Activated naive CD4-positive, alpha-beta T cell treated with anti-CD3 and anti-CD28 coated beads, Interleukin-2, amount 50 U/mL, for 24 hours (primary cell): ENCODE results near the gene VKORC1.

Source experiments
- H3K27ac Mint-ChIP-seq: one replicate; pipeline ENCODE4 v1.8.0; 2021; ENCODE audit warnings: mild to moderate bottlenecking, mixed read lengths
- H3K27me3 Mint-ChIP-seq: one replicate; pipeline ENCODE4 v1.8.0; 2021; ENCODE audit warnings: mixed read lengths
- H3K36me3 Mint-ChIP-seq: one replicate; pipeline ENCODE4 v1.8.0; 2021; ENCODE audit warnings: mixed read lengths
- H3K4me1 Mint-ChIP-seq: one replicate; pipeline ENCODE4 v1.8.0; 2021; ENCODE audit warnings: mixed read lengths
- H3K4me3 Mint-ChIP-seq: one replicate; pipeline ENCODE4 v1.8.0; 2021; ENCODE audit warnings: mild to moderate bottlenecking, mixed read lengths
- H3K9me3 Mint-ChIP-seq: one replicate; pipeline ENCODE4 v1.8.0; 2021; ENCODE audit warnings: mixed read lengths

Gene VKORC1

DNA sequence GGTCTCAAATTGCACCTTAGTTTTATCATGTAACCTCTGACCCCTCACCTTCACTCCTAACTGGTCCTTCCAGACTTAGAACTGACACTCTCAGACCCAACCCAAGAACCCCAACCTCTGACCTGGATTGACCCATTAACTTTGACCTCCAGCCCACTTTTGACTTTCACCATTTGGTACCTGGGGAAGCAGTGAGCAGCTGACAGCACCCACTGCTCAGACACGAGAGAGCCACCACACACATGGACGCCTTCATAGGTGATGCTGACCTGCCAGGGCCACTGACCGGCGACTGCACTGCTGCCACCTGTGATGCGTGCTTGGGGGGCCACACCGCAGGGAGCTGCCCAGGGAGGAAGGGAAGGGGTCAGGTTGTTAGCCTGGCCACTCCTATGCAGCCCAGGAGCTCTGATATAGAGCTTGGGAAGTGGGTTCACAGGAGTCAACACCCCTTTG, 38.5 kb upstream of the VKORC1 start:
- Mint-ChIP-seq H3K4me1 (no peaks in the 10 kb centered on the region), H3K27ac (no peak overlapping the region), H3K27me3 (no peaks in the 10 kb centered on the region), H3K9me3 (no peaks in the 10 kb centered on the region), H3K36me3 (peaks cover 2% of the 10 kb centered on the region), H3K4me3 (no peak overlapping the region)

DNA sequence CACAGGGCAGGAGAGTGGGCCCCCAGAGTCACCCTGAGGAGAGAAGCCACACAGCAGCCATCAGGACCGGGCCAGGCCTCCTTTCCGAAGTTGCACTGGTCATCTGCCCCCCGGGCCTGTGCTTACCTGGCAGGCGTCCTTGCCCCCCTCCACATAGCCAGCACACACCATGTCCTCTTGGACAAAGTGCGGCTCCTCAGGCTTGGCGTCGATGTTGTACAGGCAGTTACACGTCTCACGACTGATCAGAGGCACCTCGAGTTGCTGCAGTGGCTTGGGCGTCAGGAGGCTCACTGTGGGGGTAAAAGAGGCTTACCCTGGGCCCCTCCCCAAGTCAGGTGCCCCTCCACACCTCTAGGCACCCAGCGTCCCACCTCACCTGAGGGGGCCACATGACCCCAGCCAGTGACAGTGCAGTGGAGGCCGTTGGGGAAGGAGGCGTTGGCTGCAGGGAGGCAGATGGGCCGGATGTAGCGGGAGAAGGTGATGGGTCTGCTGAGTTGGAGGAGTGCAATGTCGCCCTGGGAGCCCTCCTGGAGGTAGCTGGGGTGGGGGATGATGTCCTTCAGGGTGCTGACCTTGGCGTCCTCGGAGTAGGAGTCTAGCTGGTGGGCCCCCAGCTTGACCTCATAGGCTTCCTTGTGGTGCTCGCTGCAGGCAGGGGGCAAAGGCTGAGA, 37.8 kb upstream of the VKORC1 start:
- no peak overlapping the region for H3K4me3 Mint-ChIP-seq
- peaks cover 6% of the 10 kb centered on the region for H3K36me3 Mint-ChIP-seq
- no peaks in the 10 kb centered on the region for H3K27me3 Mint-ChIP-seq
- H3K4me1 Mint-ChIP-seq, result peaks cover 5% of the 10 kb centered on the region
- H3K27ac Mint-ChIP-seq, result no peak overlapping the region
- H3K9me3 Mint-ChIP-seq, result no peaks in the 10 kb centered on the region

DNA sequence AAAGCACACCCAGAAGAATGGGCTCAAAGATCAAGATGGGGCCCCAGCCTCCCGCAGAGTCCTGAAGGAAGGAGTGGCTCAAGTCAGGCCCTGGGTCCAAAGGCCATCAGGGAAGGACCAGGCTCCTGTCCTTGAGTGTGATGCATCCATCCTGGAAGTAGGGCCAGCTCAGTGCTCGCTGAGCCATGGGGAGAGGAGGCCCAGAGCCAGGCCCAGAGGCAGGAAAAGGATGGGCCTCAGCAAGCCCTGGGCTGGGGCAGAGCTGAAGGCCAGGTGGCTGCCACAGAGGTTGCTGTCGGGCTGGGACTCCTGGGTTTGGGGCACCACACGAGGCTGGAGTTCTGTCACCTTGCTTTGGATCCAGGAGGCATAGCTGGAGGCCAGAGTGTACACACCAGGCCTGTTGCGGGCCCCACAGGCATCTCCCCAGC, 37.3 kb upstream of the VKORC1 start:
- H3K36me3 Mint-ChIP-seq, result peaks cover 6% of the 10 kb centered on the region
- H3K27me3 Mint-ChIP-seq, result no peaks in the 10 kb centered on the region
- no peaks in the 10 kb centered on the region for H3K9me3 Mint-ChIP-seq
- H3K4me3 Mint-ChIP-seq, result no peak overlapping the region
- no peak overlapping the region for H3K27ac Mint-ChIP-seq
- peaks cover 5% of the 10 kb centered on the region for H3K4me1 Mint-ChIP-seq

DNA sequence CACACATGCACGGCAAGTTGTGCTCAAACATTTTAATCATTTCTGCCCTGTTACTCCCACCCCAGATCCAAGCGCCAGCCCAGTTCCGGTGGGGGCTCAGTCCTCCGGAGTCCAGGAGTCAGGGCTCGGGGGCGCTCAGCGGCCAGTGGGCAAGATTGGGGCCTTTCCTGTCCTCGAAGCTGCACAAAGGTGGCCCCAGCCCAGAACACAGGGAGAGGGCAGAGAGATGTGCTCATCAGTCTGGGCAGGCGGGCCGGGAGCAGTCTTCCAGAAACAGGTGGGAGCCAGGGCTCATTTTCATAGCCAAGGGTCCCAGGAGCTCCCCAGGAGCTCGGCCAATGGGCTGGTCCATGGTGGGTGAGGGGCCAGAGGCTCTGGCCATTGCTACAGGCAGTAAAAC, 36.8 kb upstream of the VKORC1 start:
- Mint-ChIP-seq H3K27ac (no peak overlapping the region), H3K4me3 (no peak overlapping the region), H3K27me3 (no peaks in the 10 kb centered on the region), H3K4me1 (peaks cover 5% of the 10 kb centered on the region), H3K36me3 (peaks cover 6% of the 10 kb centered on the region), H3K9me3 (no peaks in the 10 kb centered on the region)

DNA sequence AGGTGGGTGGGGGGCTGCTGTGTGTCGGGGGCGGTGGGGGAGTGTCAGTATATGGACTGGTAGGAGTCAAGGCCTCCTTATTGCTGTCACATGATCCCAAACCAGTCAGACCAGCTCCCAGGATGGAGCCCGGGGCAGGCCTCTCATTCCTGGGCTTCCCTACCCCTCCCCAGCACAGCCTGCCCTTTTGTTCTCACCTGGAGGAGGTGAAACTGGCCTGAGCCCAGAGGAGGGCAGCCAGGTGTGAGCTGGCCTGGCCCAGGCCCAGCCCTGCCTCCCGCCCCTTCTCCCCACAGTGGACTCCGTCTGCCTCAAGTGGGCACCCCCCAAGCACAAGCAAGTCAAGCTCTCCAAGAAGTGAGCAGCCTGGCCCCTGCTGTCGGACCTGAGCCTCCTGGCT, 36.3 kb upstream of the VKORC1 start:
- Mint-ChIP-seq H3K4me3 (no peak overlapping the region), H3K36me3 (peaks cover 6% of the 10 kb centered on the region), H3K27me3 (no peaks in the 10 kb centered on the region), H3K27ac (no peak overlapping the region), H3K9me3 (no peaks in the 10 kb centered on the region), H3K4me1 (peaks cover 8% of the 10 kb centered on the region)

DNA sequence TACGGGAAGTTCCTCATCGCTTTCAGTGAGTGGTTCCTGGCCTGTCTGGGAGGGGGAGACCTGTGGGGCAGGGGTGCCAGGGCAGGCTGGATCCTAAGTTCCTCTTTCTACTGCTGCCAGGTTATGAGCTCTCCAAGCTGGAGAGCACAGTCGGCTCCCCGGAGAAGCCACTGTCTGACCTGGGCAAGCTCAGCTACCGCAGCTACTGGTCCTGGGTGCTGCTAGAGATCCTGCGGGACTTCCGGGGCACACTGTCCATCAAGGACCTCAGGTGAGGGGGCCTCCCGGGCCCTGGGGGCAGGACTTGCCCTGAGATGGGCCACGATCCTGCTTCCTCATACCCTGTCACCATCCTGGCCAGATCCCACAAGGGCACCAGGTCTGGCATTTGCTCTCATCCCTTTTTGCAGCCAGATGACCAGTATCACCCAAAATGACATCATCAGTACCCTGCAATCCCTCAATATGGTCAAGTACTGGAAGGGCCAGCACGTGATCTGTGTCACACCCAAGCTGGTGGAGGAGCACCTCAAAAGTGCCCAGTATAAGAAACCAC, 35.8 kb upstream of the VKORC1 start:
- Mint-ChIP-seq H3K36me3 (peaks cover 6% of the 10 kb centered on the region), H3K9me3 (no peaks in the 10 kb centered on the region), H3K4me1 (peaks cover 11% of the 10 kb centered on the region), H3K4me3 (no peak overlapping the region), H3K27ac (no peak overlapping the region), H3K27me3 (no peaks in the 10 kb centered on the region)

DNA sequence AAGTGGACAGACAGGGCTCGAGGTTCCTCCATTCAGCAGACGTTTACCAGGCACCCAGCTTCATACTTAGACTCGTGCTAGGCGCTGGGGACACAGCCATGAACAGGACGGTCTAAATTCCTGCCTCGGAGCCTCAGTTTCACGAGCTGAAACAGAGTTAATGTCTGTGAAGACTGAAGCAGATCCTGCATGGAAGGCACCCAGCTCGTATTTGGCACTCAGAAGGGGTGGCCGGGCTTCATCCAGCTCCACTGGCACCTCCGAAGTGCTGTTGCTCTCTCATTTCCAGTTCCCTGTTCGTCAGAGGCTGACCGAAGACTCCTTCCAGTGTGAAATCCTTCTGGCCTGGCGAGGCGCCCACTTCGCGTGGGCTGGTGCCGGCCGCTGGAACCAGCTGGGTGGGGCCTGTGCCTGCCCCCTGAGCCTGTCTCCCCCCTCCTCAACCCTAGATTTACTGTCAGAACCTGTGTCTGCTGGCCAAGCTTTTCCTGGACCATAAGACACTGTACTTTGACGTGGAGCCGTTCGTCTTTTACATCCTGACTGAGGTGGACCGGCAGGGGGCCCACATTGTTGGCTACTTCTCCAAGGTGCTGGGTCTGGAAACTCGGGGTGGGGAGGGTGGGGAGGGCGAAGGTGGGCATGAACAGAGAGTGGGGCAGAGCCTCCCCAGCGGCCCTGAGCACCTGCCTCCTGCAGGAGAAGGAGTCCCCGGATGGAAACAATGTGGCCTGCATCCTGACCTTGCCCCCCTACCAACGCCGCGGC, 35.2 kb upstream of the VKORC1 start:
- Mint-ChIP-seq H3K36me3 (peaks cover 6% of the 10 kb centered on the region), H3K4me1 (peaks cover 11% of the 10 kb centered on the region), H3K4me3 (no peak overlapping the region), H3K27ac (no peak overlapping the region), H3K9me3 (no peaks in the 10 kb centered on the region), H3K27me3 (no peaks in the 10 kb centered on the region)

DNA sequence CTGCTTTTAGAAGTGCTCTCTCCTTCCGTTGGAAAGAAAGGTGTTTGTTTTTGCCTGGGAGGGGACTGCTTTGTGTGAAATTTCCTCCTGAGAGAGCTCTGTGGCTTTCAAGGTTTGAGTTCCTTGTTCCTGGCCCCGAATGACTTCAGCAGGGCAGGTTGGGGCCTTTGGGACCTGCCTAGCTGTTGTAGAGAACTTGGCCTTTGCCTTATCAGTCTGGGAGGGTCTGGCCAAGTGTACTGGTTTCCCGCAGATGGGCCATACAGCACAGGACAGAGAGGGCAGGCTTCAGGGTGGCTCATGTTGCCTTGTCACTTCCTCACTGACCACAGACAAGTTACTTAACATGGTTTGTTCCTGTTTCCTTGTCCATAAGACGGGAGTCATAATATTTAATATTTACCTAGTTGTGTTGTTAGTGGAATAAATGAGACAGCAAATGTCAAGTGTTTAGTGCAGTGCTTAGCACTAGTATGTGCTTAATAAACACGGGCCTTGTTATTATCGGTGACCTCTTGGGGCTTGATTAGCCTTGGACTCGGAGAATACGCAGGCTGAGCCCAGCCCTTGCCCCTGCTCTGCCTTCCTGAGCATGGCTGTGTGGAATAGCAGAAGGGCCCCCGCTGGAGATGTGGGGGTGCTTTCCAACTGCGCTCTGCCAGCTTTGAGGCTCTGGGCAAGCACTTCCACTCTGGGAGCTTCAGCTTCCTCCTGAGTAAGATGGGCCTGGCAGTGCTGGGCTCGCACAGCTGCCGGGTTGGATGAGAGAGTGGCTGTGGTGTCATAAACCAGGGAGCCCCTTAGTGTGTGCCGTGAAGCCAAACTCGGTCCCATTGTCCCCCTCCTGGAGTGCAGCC, 34.3 kb upstream of the VKORC1 start:
- H3K27ac Mint-ChIP-seq, result no peak overlapping the region
- H3K36me3 Mint-ChIP-seq, result peaks cover 6% of the 10 kb centered on the region
- no peak overlapping the region for H3K4me3 Mint-ChIP-seq
- no peaks in the 10 kb centered on the region for H3K27me3 Mint-ChIP-seq
- peaks cover 11% of the 10 kb centered on the region for H3K4me1 Mint-ChIP-seq
- H3K9me3 Mint-ChIP-seq, result no peaks in the 10 kb centered on the region

DNA sequence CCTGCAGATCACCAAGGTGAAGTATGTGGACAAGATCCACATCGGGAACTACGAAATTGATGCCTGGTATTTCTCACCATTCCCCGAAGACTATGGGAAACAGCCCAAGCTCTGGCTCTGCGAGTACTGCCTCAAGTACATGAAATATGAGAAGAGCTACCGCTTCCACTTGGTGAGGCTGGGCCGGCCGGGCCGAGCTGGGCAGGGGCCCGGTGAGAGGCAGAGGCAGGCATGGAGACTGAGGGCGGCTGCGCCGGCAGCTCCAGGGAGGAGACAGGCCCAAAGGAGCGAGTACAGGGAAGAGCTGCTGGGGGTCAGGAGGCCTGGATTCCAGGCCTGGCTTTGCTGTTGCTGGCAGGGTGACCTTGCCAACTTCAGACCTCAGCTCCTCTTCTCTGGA, 32.6 kb upstream of the VKORC1 start:
- Mint-ChIP-seq H3K27ac (no peak overlapping the region), H3K4me1 (peaks cover 11% of the 10 kb centered on the region), H3K36me3 (peaks cover 9% of the 10 kb centered on the region), H3K4me3 (no peak overlapping the region), H3K9me3 (no peaks in the 10 kb centered on the region), H3K27me3 (no peaks in the 10 kb centered on the region)

DNA sequence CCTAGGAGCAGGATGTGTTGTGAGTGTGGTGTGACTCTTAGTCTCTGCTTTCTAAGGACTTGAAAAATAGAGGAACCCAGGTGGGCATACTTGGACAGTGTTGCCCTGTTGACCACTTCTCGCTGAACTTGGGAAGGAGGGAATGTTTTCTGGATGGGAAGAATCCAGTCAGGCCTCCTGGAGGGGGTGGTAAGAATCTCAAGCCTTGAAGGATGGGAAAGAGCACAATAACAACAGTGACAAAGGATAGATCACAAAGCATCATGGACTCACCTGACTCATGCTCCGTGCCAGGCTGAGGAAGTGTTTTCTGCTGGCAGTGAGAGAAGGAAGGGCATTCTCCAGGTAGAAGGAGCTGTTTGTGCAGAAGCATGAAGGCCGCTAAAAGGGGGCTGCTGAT, 31.2 kb upstream of the VKORC1 start:
- Mint-ChIP-seq H3K4me1 (peaks cover 11% of the 10 kb centered on the region), H3K4me3 (no peak overlapping the region), H3K36me3 (peaks cover 9% of the 10 kb centered on the region), H3K27ac (no peak overlapping the region), H3K9me3 (no peaks in the 10 kb centered on the region), H3K27me3 (no peaks in the 10 kb centered on the region)

DNA sequence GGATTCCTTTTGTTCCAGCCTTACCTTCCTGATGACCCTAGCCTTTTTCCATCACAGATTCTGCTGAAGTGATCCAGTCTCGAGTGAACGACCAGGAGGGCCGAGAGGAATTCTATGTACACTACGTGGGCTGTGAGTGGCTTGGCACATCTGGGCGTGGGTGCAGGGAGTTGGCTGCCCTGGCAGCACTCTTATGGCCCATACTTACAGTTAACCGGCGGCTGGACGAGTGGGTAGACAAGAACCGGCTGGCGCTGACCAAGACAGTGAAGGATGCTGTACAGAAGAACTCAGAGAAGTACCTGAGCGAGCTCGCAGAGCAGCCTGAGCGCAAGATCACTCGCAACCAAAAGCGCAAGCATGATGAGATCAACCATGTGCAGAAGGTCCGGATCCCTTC, 25.5 kb upstream of the VKORC1 start:
- no peaks in the 10 kb centered on the region for H3K27me3 Mint-ChIP-seq
- H3K4me1 Mint-ChIP-seq, result peaks cover 13% of the 10 kb centered on the region
- no peaks in the 10 kb centered on the region for H3K9me3 Mint-ChIP-seq
- H3K27ac Mint-ChIP-seq, result no peak overlapping the region
- peaks cover 3% of the 10 kb centered on the region for H3K36me3 Mint-ChIP-seq
- no peak overlapping the region for H3K4me3 Mint-ChIP-seq

DNA sequence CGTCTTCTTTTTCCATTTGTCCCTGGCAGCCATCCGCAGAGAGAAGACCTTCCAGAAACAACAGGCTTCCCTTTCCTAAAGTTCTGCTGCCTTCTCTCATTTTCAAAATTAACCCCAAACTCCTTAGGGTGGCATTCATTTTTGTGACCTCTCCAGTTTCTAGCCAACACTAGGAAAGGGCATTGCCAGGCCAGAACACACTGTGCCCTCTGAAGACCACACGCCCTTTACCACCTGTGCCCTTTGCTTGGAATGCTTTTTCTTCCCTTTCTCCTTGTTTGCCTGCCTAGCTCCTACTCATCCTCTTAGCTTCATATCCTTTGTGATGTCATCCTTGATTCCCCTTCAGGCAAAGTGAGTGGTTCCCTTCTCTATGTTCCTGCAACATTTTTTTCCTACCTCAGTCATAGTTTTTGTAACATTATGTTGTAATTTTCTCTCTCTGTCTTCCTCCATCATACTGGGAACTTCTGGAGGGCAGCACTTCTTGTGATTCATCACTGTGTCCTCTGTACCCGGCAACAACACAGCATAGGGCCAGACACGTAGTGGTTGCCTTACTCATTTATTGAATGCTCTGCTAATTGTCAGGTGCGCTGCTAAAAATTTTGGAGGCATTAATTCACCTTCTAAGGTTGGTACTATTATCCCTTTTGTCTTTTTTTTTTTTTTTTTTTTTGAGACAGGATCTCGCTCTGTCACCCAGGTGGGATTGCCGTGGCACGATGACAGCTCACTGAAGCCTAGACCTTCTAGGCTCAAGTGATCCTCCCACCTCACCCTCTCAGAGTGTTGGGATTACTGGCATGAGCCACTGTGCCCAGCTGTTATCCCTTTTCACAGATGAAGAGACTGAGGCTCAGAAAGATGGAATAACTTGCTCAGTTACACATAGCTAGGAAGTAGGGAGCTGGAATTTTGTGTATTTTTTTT, 23.9 kb upstream of the VKORC1 start:
- Mint-ChIP-seq H3K9me3 (no peaks in the 10 kb centered on the region), H3K4me1 (peaks cover 13% of the 10 kb centered on the region), H3K4me3 (peak overlapping the region; percentile 94), H3K27me3 (no peaks in the 10 kb centered on the region), H3K36me3 (no peaks in the 10 kb centered on the region), H3K27ac (peak overlapping the region; percentile 95)

DNA sequence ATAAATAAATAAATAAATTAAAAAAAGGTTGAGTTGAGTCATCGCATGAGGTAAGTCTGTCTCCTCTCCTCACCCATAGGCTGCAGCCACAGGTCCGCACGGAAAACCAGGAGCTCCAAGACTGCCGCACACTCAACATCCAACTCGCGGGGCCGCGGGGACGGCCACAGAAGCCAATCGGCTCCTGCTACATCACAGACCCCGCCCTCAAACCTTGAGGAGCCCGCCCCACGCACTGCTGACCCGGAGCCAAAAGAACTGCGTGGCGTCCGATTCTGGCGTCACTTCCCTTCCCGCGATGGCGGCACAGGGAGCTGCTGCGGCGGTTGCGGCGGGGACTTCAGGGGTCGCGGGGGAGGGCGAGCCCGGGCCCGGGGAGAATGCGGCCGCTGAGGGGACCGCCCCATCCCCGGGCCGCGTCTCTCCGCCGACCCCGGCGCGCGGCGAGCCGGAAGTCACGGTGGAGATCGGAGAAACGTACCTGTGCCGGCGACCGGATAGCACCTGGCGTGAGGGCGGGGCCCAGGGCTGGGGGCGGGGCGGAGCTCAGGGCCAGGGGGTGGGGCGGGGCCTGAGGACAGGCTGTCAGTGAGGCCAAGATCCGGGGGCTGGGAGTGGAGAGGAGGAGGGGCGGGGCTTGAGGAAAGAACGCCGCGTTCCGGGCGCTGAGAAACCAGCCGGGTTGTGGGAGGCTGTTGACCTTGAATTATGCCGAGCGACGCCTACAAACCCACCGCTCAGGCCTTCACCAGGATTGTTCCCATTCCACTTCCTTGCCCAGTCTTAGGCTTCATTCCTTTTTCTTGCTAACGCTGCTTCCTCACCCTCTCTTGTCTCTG, 23.0 kb upstream of the VKORC1 start, which contains the start of gene KAT8:
Gene KAT8, plus strand, starts transcription at position 281 of the 839 bp plus-strand sequence. Its CDS starts 18 bp downstream, at position 299.
- peaks cover 13% of the 10 kb centered on the region for H3K4me1 Mint-ChIP-seq
- peak within 1 kb of the TSS; percentile 95 for H3K27ac Mint-ChIP-seq
- H3K36me3 Mint-ChIP-seq, result no peaks in the 10 kb centered on the region
- H3K27me3 Mint-ChIP-seq, result no peaks in the 10 kb centered on the region
- H3K4me3 Mint-ChIP-seq, result peak within 1 kb of the TSS; percentile 94
- no peaks in the 10 kb centered on the region for H3K9me3 Mint-ChIP-seq

DNA sequence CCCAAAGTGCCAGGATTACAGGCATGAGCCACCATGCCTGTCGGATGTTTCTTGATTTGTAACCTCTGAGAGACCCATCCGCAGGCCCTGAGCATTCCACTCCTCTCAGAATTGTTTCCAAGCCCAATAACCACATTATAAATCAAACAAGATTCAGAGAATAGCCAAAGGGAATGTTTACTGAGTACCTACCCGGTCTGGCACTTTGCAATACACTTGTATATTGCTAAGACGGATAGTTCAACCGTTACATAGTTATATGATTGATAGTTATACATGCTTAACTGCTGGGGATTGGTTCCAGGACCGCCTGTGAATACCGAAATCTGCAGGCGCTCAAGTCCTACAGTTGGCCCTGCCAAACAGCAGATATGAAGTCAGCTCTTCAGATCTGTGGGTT, 19.9 kb upstream of the VKORC1 start:
- H3K4me3 Mint-ChIP-seq, result no peak overlapping the region
- H3K27ac Mint-ChIP-seq, result no peak overlapping the region
- no peaks in the 10 kb centered on the region for H3K27me3 Mint-ChIP-seq
- no peaks in the 10 kb centered on the region for H3K36me3 Mint-ChIP-seq
- peaks cover 16% of the 10 kb centered on the region for H3K4me1 Mint-ChIP-seq
- H3K9me3 Mint-ChIP-seq, result no peaks in the 10 kb centered on the region
